SKM-1 treated with dmso at 0.1 percent for 144 hours (cell line): ENCODE measurements around the gene KCNF1.

ENCODE experiments used
- DNase-seq: peaks from one replicate; lab custom pipeline; 2025; ENCODE audit not compliant: unreplicated experiment; lab: John Stamatoyannopoulos, UW

The KCNF1 gene

GRCh38 chr2:10911291-10912075 lies at the start of gene KCNF1:
TSS of gene KCNF1 (plus strand) at chr2:10911934. CDS start at chr2:10912427, 493 bp downstream.
- DNase-seq = no peak

GRCh38 chr2:10862330-10862729 lies 49.4 kb upstream of the KCNF1 start:
- DNase-seq = no peak

GRCh38 chr2:10863047-10863446 lies 48.7 kb upstream of the KCNF1 start:
- DNase-seq = no peak

GRCh38 chr2:10863837-10864236 lies 47.9 kb upstream of the KCNF1 start:
- peak; percentile 74 for DNase-seq

GRCh38 chr2:10864251-10864650 lies 47.5 kb upstream of the KCNF1 start:
- no peak for DNase-seq

GRCh38 chr2:10864861-10865636 lies 46.7 kb upstream of the KCNF1 start:
- no peak for DNase-seq

GRCh38 chr2:10865841-10866240 lies 45.9 kb upstream of the KCNF1 start:
- no peak for DNase-seq

GRCh38 chr2:10867692-10868420 lies 43.9 kb upstream of the KCNF1 start:
- DNase-seq = no peak

- DNase-seq = no peak
Observed at GRCh38 chr2:10868465-10869314, 43.0 kb upstream of the KCNF1 start.

- no peak for DNase-seq
Observed at GRCh38 chr2:10871978-10872377, 39.8 kb upstream of the KCNF1 start.

- DNase-seq = no peak
Observed at GRCh38 chr2:10873171-10873570, 38.6 kb upstream of the KCNF1 start.

GRCh38 chr2:10873790-10874437 lies 37.8 kb upstream of the KCNF1 start:
- no peak for DNase-seq

- DNase-seq = no peak
Observed at GRCh38 chr2:10875126-10875525, 36.6 kb upstream of the KCNF1 start.

- DNase-seq = no peak
Observed at GRCh38 chr2:10876394-10876793, 35.3 kb upstream of the KCNF1 start.

GRCh38 chr2:10876963-10877362 lies 34.8 kb upstream of the KCNF1 start:
- DNase-seq = no peak

- no peak for DNase-seq
Observed at GRCh38 chr2:10877651-10878111, 34.1 kb upstream of the KCNF1 start.

GRCh38 chr2:10878268-10878915 lies 33.3 kb upstream of the KCNF1 start:
- DNase-seq = no peak

GRCh38 chr2:10879159-10879558 lies 32.6 kb upstream of the KCNF1 start:
- no peak for DNase-seq
